SU-DHL-6 (cell line): ENCODE data around the gene LRRC4B.

Experiments
- H2AFZ ChIP-seq: fragments of 200-600 bp; sonication (generic); 2 replicates; pipeline ENCODE4 v1.6.1; 2014; ENCODE audit warnings: low read depth, mild to moderate bottlenecking, moderate library complexity, mixed read lengths, antibody characterized with exemption, low read length; ENCODE audit not compliant: severe bottlenecking
- H3F3A ChIP-seq: fragments of 200-600 bp; shearing (Covaris generic); 2 replicates; pipeline ENCODE4 v1.6.0; 2016; ENCODE audit warnings: antibody characterized with exemption, mild to moderate bottlenecking; ENCODE audit not compliant: insufficient read depth
- H3K27ac ChIP-seq: fragments of 200-600 bp; sonication (generic); 2 replicates; pipeline ENCODE4 v1.5.1; 2016; ENCODE audit warnings: low read depth, mild to moderate bottlenecking, low read length, moderate library complexity, mixed read lengths
- H3K27me3 ChIP-seq: fragments of 200-600 bp; sonication (generic), shearing (Covaris generic); 2 replicates; pipeline ENCODE4 v1.6.0; 2014; ENCODE audit warnings: mild to moderate bottlenecking, low read length
- H3K36me3 ChIP-seq: fragments of 200-600 bp; sonication (generic); 2 replicates; pipeline ENCODE4 v1.6.1; 2014; ENCODE audit warnings: mild to moderate bottlenecking, low read length, mixed read lengths
- H3K4me2 ChIP-seq: fragments of 300-600, 200-600 bp; shearing (Covaris generic), sonication (generic); 2 replicates; pipeline ENCODE4 v1.6.0; 2014; ENCODE audit warnings: low read length, low read depth, mild to moderate bottlenecking; ENCODE audit not compliant: poor library complexity, severe bottlenecking
- H3K4me3 ChIP-seq: fragments of 200-600 bp; sonication (generic); 2 replicates; pipeline ENCODE4 v1.5.1; 2014; ENCODE audit warnings: antibody characterized with exemption, low read length, mild to moderate bottlenecking, mixed read lengths; ENCODE audit not compliant: insufficient read depth, poor library complexity, severe bottlenecking
- H3K79me2 ChIP-seq: fragments of 200-600 bp; sonication (generic); 2 replicates; pipeline ENCODE4 v1.6.1; 2014; ENCODE audit warnings: mild to moderate bottlenecking, low read length, moderate library complexity; ENCODE audit not compliant: insufficient read depth
- H3K9ac ChIP-seq: fragments of 200-600 bp; sonication (generic); 2 replicates; pipeline ENCODE4 v1.7.0; 2014; ENCODE audit warnings: mild to moderate bottlenecking, low read length
- H3K9me2 ChIP-seq: fragments of 200-600 bp; sonication (generic); replicated peaks from 2 replicates; pipeline ENCODE4 v1.6.1; 2014; ENCODE audit warnings: low read length; ENCODE audit not compliant: insufficient read depth
- H3K9me3 ChIP-seq: fragments of 200-600 bp; sonication (generic); 2 replicates; pipeline ENCODE4 v1.6.1; 2014; ENCODE audit warnings: low read length, mixed read lengths; ENCODE audit not compliant: insufficient read depth
- H4K20me1 ChIP-seq: fragments of 200-600 bp; sonication (generic); 2 replicates; pipeline ENCODE4 v1.6.1; 2014; ENCODE audit warnings: low read depth, mild to moderate bottlenecking, antibody characterized with exemption, low read length, moderate library complexity, mixed read lengths
- EZH2phosphoT487 ChIP-seq: fragments of 200-600 bp; sonication (generic), shearing (Covaris generic); conservative IDR thresholded peaks from 2 replicates; pipeline ENCODE4 v1.6.1; 2018; ENCODE audit warnings: mild to moderate bottlenecking, antibody characterized with exemption, low read length, moderate library complexity, mixed read lengths
- TF ChIP-seq, protein P1 (sequence below): fragments of 200-600 bp; sonication (generic); IDR thresholded peaks from one replicate; pipeline ENCODE4 v1.5.1; 2017; ENCODE audit warnings: antibody characterized with exemption, mild to moderate bottlenecking, low read length, moderate library complexity; ENCODE audit not compliant: insufficient read depth, poor library complexity, severe bottlenecking

LRRC4B gene

GRCh38 chr19:50516456-50516855, 51.8 kb downstream of the LRRC4B start:
- no peaks in the 10 kb centered on the region for H3K79me2 ChIP-seq
- no peaks in the 10 kb centered on the region for H3K27me3 ChIP-seq
- no peaks in the 10 kb centered on the region for H3F3A ChIP-seq
- TF ChIP-seq, protein P1, sequence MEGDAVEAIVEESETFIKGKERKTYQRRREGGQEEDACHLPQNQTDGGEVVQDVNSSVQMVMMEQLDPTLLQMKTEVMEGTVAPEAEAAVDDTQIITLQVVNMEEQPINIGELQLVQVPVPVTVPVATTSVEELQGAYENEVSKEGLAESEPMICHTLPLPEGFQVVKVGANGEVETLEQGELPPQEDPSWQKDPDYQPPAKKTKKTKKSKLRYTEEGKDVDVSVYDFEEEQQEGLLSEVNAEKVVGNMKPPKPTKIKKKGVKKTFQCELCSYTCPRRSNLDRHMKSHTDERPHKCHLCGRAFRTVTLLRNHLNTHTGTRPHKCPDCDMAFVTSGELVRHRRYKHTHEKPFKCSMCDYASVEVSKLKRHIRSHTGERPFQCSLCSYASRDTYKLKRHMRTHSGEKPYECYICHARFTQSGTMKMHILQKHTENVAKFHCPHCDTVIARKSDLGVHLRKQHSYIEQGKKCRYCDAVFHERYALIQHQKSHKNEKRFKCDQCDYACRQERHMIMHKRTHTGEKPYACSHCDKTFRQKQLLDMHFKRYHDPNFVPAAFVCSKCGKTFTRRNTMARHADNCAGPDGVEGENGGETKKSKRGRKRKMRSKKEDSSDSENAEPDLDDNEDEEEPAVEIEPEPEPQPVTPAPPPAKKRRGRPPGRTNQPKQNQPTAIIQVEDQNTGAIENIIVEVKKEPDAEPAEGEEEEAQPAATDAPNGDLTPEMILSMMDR = no peak
- no peak for TF ChIP-seq EZH2phosphoT487
- no peaks in the 10 kb centered on the region for H3K36me3 ChIP-seq
- no peaks in the 10 kb centered on the region for H3K9me2 ChIP-seq
- no peaks in the 10 kb centered on the region for H3K9me3 ChIP-seq
- H4K20me1 ChIP-seq = no peaks in the 10 kb centered on the region
- no peak overlapping the region for H2AFZ ChIP-seq
- H3K4me2 ChIP-seq = no peak overlapping the region
- no peak overlapping the region for H3K27ac ChIP-seq
- H3K9ac ChIP-seq = no peak overlapping the region
- H3K4me3 ChIP-seq = no peak overlapping the region

GRCh38 chr19:50515168-50515561, 53.1 kb downstream of the LRRC4B start:
- Histone ChIP-seq H3K4me2 (no peak overlapping the region), H4K20me1 (no peaks in the 10 kb centered on the region), H3K79me2 (no peaks in the 10 kb centered on the region), H3K9ac (no peak overlapping the region), H3K9me3 (no peaks in the 10 kb centered on the region), H3K36me3 (no peaks in the 10 kb centered on the region), H3K27ac (no peak overlapping the region), H3K27me3 (no peaks in the 10 kb centered on the region), H3K9me2 (no peaks in the 10 kb centered on the region), H3F3A (no peaks in the 10 kb centered on the region), H3K4me3 (no peak overlapping the region), H2AFZ (no peak overlapping the region)
- TF ChIP-seq, protein P1 = no peak
- no peak for TF ChIP-seq EZH2phosphoT487

DNA sequence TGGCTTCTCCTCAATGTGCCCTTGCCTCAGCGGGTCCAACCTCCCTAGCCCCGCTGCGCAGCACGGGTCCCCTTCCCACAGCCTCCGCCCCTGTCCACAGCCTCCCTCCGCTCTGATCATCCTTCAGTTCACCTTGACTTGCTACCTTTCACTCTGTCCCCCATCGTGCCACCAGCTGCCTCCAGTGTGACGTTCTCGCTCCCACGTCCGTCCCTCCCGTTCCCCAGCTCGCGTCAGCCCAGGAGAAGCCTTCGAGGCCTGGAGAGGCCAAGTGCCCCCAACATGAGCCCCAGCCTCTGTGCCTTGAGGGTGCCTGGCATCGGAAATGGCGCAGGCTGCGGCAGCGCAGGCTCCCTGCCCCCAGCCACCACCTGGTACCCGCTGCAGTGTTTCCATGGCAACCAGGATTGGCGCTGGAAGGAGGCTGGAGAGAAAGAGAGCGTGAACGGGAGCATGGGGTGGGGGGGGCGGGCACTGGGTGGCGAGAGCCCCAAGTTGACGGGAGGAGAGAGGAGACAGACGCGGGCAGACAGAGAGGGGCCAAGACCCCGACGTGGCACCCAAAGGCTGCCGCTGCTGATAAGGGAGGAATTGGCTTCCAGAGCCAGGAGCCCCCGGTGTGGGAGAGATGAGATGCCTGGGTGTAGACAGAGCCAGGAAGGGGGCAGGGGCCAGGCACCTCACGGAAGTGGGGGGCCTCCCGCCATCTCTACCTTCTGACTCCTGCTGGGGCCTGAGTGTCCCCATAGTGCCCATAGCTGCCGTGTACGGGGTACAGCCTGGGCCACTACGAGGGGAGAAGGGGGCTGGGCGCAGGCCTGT, 53.7 kb downstream of the LRRC4B start:
- no peaks in the 10 kb centered on the region for H4K20me1 ChIP-seq
- H3K9me3 ChIP-seq = no peaks in the 10 kb centered on the region
- H3F3A ChIP-seq = no peaks in the 10 kb centered on the region
- H3K9me2 ChIP-seq = no peaks in the 10 kb centered on the region
- H3K36me3 ChIP-seq = no peaks in the 10 kb centered on the region
- no peak overlapping the region for H3K27ac ChIP-seq
- H3K4me2 ChIP-seq = no peak overlapping the region
- H3K27me3 ChIP-seq = no peaks in the 10 kb centered on the region
- no peak overlapping the region for H2AFZ ChIP-seq
- TF ChIP-seq EZH2phosphoT487 = no peak
- TF ChIP-seq, protein P1 = no peak
- no peaks in the 10 kb centered on the region for H3K79me2 ChIP-seq
- no peak overlapping the region for H3K9ac ChIP-seq
- H3K4me3 ChIP-seq = no peak overlapping the region
